Measurements from ENCODE around the gene SAMD7. TPM values are rescaled to one million over a fixed set of nuclear protein-coding genes. Genes with fewer than 3 reads are reported as not detected.

The SAMD7 gene
- polyA plus RNA-seq, 4 donors = not detected

DNA sequence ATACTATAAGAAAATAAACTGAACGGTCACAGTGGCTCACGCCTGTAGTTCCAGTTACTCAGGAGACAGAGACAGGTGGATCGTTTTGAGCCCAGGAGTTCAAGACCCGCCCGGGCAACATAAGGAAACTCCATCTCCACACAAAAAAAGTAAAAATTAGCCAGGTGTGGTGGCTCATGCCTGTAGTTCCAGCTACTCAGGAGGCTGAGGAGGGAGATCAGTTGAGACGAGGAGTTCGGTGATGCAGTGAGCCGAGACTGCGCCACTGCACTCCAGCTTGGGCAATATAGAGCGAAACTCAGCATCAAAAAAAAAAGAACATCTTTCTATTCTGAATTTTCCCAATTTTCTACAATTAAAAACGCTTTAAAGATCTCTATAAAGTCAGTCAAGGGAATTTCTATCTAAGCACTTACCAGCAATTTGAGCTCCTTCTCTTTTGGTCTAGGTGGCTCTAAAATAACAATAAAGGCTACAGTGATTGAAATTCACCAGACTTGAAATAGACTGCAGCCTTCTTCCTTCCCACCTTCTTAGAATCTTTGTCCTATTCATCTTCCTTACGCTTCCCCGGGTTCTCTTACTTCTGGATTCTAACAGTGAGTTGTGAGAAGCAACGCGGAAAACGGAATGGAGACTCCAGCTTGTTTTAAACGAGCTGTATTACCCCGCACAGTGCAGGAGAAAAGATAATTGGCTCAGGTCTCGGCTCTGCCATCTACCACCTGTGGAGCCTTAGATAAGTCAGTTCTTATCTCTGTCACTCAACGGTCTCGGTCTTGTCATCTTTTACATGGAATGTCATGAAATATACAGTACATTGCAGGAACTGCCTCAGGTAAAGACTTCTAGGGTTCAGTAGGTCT is 54.4 kb downstream of the SAMD7 start:
- DNase-seq (ENCODE audit: low read depth in 4 of 4, low spot score in 3 of 4) = peak in 1 of 4 donors; percentile 12

DNA sequence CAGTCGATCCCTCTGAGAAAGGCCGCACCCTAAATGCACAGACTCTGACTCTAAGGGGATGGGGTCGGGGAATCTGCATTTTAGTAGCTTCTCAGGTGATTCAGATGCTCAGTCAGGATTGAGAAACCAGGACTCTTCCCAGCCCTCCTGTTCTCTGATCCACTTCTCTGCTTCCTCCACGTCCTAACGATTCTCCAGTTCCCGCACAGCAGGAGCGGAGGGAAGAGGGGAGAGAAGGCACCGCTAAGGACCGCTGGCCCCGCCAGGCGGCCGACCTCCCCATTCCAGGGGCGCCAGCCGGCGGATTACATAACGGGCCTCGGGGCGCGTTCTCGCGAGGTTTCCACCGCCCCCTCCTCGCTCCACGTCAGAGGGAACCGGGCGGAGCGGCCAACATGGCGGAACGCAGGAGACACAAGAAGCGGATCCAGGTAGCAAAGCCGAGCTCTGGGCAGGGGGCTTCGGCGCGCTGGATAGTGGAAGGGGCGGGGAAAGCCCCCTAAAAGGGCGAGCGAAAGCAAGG is 55.1 kb downstream of the SAMD7 start, which contains the start of gene SEC62:
TSS of gene SEC62 (plus strand) at position 380 of the 523 bp plus-strand sequence. CDS start at position 396, 16 bp downstream.
- DNase-seq (ENCODE audit: low read depth in 4 of 4, low spot score in 3 of 4) = peak; percentile 89 to 92 (median 90)

GRCh38 chr3:169966951-169967915 is 55.9 kb downstream of the SAMD7 start:
- DNase-seq (ENCODE audit: low read depth in 4 of 4, low spot score in 3 of 4) = peak in 3 of 4 donors; percentile 29 to 39 (median 36)

- no peak for DNase-seq (ENCODE audit: low read depth in 4 of 4, low spot score in 3 of 4)
Observed at GRCh38 chr3:169968224-169968885, 57.0 kb downstream of the SAMD7 start.

GRCh38 chr3:169969174-169970095 is 58.1 kb downstream of the SAMD7 start:
- DNase-seq (ENCODE audit: low read depth in 4 of 4, low spot score in 3 of 4) = no peak

DNA sequence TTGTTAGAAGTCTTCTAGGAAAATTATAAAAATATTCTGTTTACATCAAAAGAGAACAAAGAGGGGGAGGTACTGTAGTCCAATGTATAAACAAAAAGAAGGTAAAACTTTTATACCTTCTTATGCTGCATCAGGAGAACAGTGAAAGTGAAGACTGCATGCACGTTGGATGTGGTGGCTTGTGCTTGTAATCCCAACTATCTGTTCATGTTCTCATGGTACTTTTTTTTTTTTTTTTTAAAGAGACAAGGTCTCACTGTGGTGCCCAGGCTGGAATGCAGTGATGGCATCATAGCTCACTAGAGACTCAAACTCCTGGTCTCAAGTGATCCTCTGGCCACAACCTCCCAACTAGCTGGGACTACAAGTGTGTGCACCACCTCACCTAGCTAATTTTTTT is 59.5 kb downstream of the SAMD7 start:
- no peak for DNase-seq (ENCODE audit: low read depth in 4 of 4, low spot score in 3 of 4)

DNA sequence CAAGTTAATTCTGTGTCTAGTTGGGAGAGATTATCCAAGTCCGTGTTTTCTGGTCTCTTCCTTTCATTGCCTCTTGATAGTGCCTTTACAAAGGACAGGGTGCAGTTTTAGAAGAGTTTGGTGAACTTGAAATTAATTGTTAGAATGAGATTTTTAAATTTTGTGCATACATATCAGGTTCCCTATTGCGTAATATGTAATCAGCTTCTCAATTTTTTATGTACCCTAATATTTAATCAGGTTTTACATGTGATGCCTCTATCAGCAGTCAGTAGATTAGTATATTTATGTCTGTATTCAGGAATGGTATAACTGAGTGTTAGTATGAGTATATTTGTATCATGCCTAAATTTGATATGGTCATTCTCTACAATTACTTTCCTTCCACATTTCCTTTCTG is 60.1 kb downstream of the SAMD7 start:
- no peak for DNase-seq (ENCODE audit: low read depth in 4 of 4, low spot score in 3 of 4)

GRCh38 chr3:169980055-169980454 is 68.7 kb downstream of the SAMD7 start:
- no peak for DNase-seq (ENCODE audit: low read depth in 4 of 4, low spot score in 3 of 4)

DNA sequence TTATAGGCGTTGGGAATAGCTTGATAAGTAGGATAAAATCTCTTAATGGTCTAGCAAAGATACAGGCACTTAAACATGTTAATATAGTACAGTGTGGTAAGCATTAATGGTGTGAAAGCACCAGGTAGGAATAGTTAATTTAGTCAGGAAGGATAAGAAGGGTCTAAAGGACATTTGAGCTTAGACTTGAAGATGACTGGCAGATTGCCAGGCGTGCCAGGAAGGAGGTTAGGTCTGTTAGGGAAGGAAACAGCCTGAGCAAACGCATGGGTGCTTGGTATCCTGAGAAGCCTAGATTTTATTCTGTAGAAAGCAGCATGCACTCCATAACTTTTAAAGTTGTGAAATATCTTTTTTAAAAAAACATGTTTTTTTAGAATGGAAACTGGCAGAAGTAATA is 72.9 kb downstream of the SAMD7 start:
- DNase-seq (ENCODE audit: low read depth in 4 of 4, low spot score in 3 of 4) = no peak

Other genes with a start within 250 kb of the SAMD7 start
- gene MECOM, start 247.9 kb upstream of the SAMD7 start, polyA plus RNA-seq (ENCODE audit: insufficient read length in 4 of 4) = 100 to 1,000 TPM; 125 to 224 (median 186) TPM
- under 1 TPM in 1 of 4 donors, not detected in 3; 0.59 TPM for gene TERC, start 146.5 kb upstream of the SAMD7 start, polyA plus RNA-seq (ENCODE audit: insufficient read length in 4 of 4)
- gene ACTRT3, start 142.0 kb upstream of the SAMD7 start, polyA plus RNA-seq (ENCODE audit: insufficient read length in 4 of 4) = 1 to 10 TPM; 3.4 to 5.3 (median 3.9) TPM
- 10 to 100 TPM; 27.9 to 38.5 (median 31.0) TPM for gene MYNN, start 138.2 kb upstream of the SAMD7 start, polyA plus RNA-seq (ENCODE audit: insufficient read length in 4 of 4)
- gene LRRIQ4, start 98.7 kb upstream of the SAMD7 start, polyA plus RNA-seq (ENCODE audit: insufficient read length in 4 of 4) = under 1 TPM; 0.10 to 0.50 (median 0.18) TPM
- 10 to 100 TPM in 3 of 4 donors, 1 to 10 TPM in 1; 8.1 to 16.7 (median 14.2) TPM for gene LRRC34, start 98.7 kb upstream of the SAMD7 start, polyA plus RNA-seq (ENCODE audit: insufficient read length in 4 of 4)
- gene LRRC31, start 41.6 kb upstream of the SAMD7 start, polyA plus RNA-seq (ENCODE audit: insufficient read length in 4 of 4) = under 1 TPM; 0.07 to 0.32 (median 0.19) TPM
- 100 to 1,000 TPM; 159 to 200 (median 183) TPM for gene SEC62, start 55.2 kb downstream of the SAMD7 start, polyA plus RNA-seq (ENCODE audit: insufficient read length in 4 of 4)
- 10 to 100 TPM in 3 of 4 donors, 1 to 10 TPM in 1; 2.9 to 45.7 (median 40.6) TPM for gene GPR160, start 126.4 kb downstream of the SAMD7 start, polyA plus RNA-seq (ENCODE audit: insufficient read length in 4 of 4)

All from left renal pelvis (tissue), 4 donors.